GM19455 (cell line): ENCODE measurements around the gene TNFRSF9.
"Not testable (repeated sequence)": the region's sequence is repeated elsewhere in the genome, so short reads cannot be mapped to it uniquely, and the experiment has no call there.

Experiments
- ATAC-seq: cut with Tn5 transposase; IDR thresholded peaks from one replicate; pipeline ENCODE4 v1.9.1; 2021; ENCODE audit not compliant: unreplicated experiment

Gene TNFRSF9

GRCh38 chr1:7961216-7962013, 20.8 kb upstream of the TNFRSF9 start, which contains the start of gene PARK7:
Gene PARK7 (plus strand): TSS chr1:7961711. CDS start chr1:7962786, 1,075 bp downstream.
- peak; percentile 96 for ATAC-seq

- ATAC-seq = no peak
Measured at GRCh38 chr1:7960867-7961215, 20.2 kb upstream of the TNFRSF9 start.

DNA sequence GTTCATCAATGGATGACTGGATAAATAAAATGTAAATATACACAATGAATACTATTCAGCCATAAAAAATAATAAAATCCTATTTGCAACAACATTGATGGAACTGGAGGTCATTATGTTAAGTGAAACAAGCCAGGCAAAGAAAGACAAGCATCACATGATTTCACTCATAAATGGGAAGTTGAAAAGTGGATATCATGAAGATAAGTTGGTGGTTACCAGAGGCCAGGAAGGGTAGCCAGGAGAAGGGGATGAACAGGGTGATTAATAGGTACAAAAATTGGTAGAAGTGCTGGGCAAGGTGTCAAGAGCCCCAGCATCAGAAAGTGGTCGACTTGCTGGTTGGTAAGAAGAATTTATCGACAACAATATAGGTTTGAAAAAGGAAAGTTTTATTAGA, 19.5 kb upstream of the TNFRSF9 start:
- no peak for ATAC-seq

DNA sequence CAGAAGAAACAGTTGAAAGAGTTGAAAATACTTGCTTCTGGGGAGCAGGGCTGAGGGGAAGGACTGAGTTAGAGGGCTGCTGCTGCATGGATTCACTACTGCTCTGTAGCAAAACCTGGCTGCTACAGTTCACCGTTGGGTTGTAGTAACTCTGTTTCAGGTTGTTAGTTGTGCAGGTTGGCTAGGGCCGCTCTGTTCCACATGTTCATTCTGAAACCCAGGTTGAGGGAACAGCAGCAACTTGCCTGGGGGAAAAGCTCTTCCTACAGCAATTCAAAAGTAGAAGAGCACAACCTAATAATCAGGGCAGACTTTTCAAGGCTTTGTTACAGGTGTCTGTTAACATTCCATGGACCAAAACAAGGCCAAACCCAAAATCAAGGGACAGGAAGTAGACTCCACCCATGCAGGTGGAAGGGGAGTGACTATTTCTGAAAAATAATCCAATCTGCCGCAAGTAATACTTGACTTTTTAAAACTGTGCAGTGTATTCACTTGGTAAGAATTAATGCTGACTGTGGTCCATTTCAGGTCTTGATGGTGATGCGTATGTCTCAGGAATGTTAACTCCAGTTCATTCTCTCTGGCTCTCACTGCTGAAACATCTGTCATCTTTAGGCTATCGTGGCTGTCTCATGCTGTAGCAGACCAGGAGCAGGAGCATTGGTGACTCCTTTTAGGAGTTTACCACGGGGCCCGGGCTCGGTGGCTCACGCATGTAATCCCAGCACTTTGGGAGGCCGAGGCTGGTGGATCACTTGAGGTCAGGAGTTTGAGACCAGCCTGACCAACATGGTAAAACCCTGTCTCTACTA, 15.8 kb upstream of the TNFRSF9 start:
- ATAC-seq = no peak

DNA sequence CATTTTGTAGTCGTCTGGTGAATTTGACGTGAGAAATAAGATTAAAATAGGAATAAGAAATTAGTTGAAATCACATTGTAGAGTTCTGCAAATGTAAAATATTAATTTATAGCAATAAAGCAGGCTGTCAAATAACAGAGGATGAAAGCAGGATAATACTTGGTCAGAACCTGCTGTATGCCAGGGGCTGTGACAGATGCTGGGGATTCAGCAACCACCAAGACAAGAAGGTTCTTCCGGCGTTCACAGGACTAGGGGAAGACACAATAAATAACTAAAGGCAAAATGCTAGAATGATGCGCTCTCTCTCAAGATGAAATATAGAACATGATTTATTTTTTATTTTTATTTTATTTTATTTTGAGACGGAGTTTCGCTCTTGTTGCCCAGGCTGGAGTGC, 14.0 kb upstream of the TNFRSF9 start:
- no peak for ATAC-seq

GRCh38 chr1:7953850-7954609, 13.4 kb upstream of the TNFRSF9 start:
- peak; percentile 97 for ATAC-seq

DNA sequence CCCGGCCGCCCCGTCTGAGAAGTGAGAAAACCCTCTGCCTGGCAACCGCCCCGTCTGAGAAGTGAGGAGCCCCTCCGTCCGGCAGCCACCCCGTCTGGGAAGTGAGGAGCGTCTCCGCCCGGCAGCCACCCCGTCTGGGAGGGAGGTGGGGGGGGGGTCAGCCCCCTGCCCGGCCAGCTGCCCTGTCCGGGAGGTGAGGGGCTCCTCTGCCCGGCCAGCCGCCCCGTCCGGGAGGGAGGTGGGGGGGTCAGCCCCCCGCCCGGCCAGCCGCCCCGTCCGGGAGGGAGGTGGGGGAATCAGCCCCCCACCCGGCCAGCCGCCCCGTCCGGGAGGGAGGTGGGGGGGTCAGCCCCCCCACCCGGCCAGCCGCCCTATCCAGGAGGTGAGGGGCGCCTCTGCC, 12.2 kb upstream of the TNFRSF9 start:
- ATAC-seq = not testable (repeated sequence)

DNA sequence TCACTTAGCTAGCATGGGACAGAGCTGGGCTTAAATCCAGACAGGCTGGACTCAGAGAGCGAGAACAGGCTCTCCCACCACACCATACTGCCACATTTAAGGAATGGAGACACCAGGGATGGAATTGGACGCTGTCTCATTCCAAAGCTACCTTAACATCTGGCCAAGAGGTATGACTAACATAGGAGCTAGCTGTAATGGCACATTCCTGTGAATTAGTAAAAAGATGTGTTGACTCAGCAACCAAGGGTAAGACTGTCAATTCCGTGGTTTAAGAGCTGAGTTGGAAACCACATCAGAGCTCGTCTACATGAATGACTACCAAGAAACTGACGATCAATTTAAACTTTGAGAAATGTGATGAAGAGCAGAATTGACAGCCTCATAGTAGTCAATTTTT, 8.3 kb upstream of the TNFRSF9 start:
- ATAC-seq = no peak

DNA sequence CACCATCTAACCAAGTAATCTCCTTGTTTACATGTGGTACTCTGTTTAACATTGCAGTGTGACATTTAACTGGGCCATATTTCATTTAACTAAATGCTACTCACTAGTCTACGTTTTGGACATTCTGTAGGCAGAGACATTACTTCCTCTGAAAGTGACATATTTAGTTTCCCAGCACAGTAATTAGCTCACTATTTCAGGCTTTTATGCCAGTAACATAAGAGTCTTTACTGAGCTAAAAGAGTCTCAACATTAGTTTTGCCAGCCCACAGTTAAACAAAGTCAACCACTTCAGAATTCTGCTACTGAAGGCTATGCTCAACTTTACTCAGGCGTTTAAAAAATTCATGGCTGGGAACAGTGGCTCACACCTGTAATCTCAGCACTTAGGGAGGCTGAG, 2.6 kb upstream of the TNFRSF9 start:
- ATAC-seq = no peak

DNA sequence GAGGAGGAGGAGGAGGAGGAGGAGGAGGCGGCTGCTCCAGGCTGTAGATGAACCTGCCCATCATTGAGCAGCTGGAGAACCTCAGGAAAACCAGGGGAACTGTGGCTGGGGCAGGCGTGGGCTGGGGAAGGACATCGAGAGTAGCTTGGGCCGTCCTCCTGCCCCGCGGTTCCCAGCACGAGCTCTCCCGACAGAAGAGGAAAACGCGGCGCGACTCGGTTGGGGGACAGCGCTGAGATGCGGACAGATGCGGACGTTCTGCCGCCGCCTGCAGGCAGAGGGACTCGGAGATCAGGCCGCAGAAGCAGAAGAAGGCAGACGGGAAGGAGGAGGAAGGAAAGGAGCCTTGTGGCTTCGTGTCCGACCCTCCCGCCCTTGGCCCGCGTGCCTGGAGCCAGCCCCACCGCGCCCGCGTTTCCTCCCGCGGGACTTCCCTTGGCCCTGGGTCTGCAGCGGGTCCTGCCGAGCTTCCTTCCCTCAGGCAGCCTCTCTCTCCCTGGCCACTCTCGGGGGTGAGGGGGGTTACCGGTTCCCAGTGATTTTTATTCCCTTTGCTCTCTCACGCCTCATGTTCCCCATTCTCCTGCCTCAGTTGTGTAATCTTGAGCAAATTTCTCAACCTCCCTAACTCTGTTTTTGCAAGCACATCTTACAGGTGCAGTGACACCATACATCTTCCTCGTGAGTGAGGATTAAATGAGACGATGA, 1.7 kb upstream of the TNFRSF9 start:
- no peak for ATAC-seq

GRCh38 chr1:7941437-7941793, 776 bp upstream of the TNFRSF9 start:
- no peak for ATAC-seq

- no peak for ATAC-seq
Measured at GRCh38 chr1:7940034-7940433, 605 bp downstream of the TNFRSF9 start.

DNA sequence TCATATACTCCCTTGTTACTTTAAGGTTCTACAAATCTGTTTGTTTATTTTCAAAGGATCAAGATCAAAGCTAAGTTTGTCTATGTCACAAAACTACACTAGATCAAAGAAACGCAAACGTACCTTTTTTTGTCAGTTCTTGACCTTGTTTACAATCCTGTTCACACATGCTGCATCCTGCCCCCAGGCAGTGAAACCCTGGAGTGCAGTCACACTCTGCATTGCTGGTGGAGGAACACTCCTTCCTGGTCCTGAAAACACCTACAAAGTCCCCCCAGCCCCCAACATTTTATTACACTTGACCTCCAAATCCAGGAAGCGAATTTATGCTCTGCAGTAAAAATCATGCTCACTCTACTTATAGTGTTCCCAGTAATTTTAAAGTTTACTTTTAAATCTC, 2.6 kb downstream of the TNFRSF9 start:
- no peak for ATAC-seq

DNA sequence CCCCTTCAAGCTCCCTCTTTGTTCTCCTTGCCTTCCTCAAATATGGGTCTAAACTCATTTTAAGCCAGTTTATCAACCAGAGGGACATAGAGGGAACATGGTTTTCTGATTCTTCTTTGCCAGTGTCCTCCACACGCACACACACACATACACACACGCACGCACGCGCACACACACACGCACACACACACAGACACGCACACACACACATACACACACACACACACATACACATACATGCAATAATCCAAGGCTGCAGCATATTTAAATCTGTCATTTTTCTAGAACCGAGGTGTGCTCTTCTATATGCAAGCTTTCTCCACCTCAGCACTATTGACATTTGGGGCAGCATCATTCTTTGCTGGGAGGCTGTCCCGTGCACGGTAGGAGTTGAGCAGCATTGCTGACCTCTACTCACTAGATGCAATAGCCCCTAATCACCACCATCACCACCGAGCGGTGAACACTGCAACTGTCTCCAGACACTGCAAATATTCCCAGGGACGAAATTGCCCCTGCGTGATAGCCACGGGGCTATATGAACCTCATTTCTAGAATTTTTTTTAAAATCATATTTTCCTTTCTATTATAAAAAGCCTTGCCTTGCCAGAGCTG, 8.0 kb downstream of the TNFRSF9 start:
- no peak for ATAC-seq

DNA sequence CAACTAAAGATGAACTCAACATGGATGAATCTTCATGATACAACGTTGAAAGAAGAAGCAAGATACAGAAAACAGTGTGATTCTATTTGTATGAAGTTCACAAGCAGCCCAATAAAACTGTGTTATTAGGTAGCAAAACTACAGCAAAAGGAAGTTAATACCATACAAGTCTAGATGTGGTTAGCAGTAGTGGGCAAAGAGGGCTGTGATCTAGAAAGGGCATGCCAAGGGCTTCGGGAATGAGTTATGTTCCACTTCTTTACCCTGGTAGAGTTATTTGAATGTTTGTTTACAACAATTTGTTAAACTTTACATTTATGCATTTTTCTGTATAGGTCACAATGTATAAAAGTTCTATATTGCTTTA, 9.2 kb downstream of the TNFRSF9 start:
- no peak for ATAC-seq

- no peak for ATAC-seq
Measured at GRCh38 chr1:7930645-7931445, 9.8 kb downstream of the TNFRSF9 start.

- ATAC-seq = no peak
Measured at GRCh38 chr1:7929637-7930036, 11.0 kb downstream of the TNFRSF9 start.

DNA sequence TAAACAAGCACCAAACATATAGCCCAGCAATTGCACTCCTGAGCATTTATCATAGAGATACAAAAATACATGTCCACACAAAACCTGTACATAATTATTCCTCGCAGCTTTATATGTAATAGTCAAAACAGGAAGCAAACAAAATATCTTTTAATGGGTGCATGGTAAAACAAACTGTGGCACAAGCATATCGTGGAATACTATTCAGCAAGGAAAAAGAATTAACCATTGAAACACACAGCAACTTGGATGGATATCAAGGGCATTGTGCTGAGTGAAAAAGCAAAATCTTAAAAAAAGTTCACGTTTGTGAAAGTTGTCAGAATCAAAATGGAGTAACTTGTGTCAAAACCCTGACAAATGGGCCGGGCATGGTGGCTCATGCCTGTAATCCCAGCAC, 12.4 kb downstream of the TNFRSF9 start:
- no peak for ATAC-seq

GRCh38 chr1:7927061-7927460, 13.6 kb downstream of the TNFRSF9 start:
- ATAC-seq = not testable (repeated sequence)

DNA sequence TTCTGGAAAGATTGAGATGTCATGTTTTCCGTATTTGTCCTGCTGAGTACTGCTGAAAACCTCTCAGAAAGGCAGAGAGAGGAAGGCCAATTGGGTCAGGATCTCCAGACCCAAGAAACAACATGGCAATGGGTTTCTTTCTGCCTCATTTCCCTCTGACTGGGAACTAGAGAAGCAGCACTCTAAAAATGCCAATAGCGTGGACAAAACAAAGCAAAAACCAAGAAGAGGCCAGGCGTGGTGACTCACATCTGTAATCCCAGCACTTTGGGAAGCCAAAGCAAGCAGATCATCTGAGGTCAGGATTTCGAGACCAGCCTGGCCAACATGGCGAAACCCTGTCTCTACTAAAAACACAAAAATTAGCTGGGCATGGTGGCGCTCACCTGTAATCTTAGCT, 18.3 kb downstream of the TNFRSF9 start:
- no peak for ATAC-seq
